Thoracic aorta (tissue), 2 donors: ENCODE measurements around the gene NT5DC4. TPM values are rescaled to one million over a fixed set of nuclear protein-coding genes. Genes with fewer than 3 reads are reported as not detected.

ENCODE experiments used
- ATAC-seq: fragments of 150-250 bp; one replicate; pipeline ENCODE4 v1.8.0; 2017; ENCODE audit warnings: low read depth; ENCODE audit not compliant: insufficient number of reproducible peaks, low FRiP score
- DNase-seq: peaks from one replicate; pipeline ENCODE4 v3.0.0-alpha.2; 2020; ENCODE audit warnings: low spot score
- H3K27ac ChIP-seq, 2 donors: fragments of 200-600 bp; sonication (generic); 1 replicate in 1 of 2; 2 replicates in 1 of 2; pipeline ENCODE4 v1.5.1; 2016; ENCODE audit warnings: mild to moderate bottlenecking in 2 of 2, moderate library complexity in 2 of 2
- H3K27me3 ChIP-seq: fragments of 200-600 bp; sonication (generic); replicated peaks from 2 replicates; pipeline ENCODE4 v1.6.0; 2016; ENCODE audit warnings: mild to moderate bottlenecking; ENCODE audit not compliant: insufficient read depth
- H3K36me3 ChIP-seq: fragments of 200-600 bp; sonication (generic); one replicate; pipeline ENCODE4 v1.5.1; 2016
- H3K4me1 ChIP-seq, 2 donors: fragments of 200-600 bp; sonication (generic); 1 replicate in 1 of 2; 2 replicates in 1 of 2; pipeline versions ENCODE4 v1.5.1 to v1.6.0; 2016; ENCODE audit warnings: low read depth in 2 of 2, mild to moderate bottlenecking in 1 of 2; ENCODE audit not compliant: control insufficient read depth in 1 of 2
- H3K4me3 ChIP-seq: fragments of 200-600 bp; sonication (generic); 2 replicates; pipeline ENCODE4 v1.5.1; 2016; ENCODE audit warnings: mild to moderate bottlenecking
- H3K9me3 ChIP-seq: fragments of 200-600 bp; sonication (generic); 2 replicates; pipeline ENCODE4 v1.5.1; 2016
- CTCF ChIP-seq: fragments of 200-600 bp; sonication (generic); IDR thresholded peaks from one replicate; pipeline ENCODE4 v1.5.1; 2019; ENCODE audit warnings: antibody characterized with exemption
- total RNA-seq, 2 donors: library from RNA; depleted of rRNA; stranded (reverse); fragments of >200 nt; gene quantifications; one replicate each; pipeline versions ENCODE4 v1.1.0 to v1.2.3, GENCODE V29; 2016

Gene NT5DC4
- total RNA-seq, 2 donors from 2014 or later, result not detected

- no peak for ATAC-seq
- H3K4me1 ChIP-seq, result no peaks in the 10 kb centered on the region
- H3K27me3 ChIP-seq, result no peaks in the 10 kb centered on the region
- no peaks in the 10 kb centered on the region for H3K9me3 ChIP-seq
- no peaks in the 10 kb centered on the region for H3K36me3 ChIP-seq
- TF ChIP-seq CTCF, result no peak
- no peak overlapping the region for H3K4me3 ChIP-seq
- H3K27ac ChIP-seq, result no peak overlapping the region
- DNase-seq, result no peak
Observed at GRCh38 chr2:112750560-112750843, 29.7 kb downstream of the NT5DC4 start.

GRCh38 chr2:112751451-112752197 is 30.8 kb downstream of the NT5DC4 start:
- no peak overlapping the region for H3K27ac ChIP-seq
- ATAC-seq, result no peak
- H3K27me3 ChIP-seq, result no peaks in the 10 kb centered on the region
- no peaks in the 10 kb centered on the region for H3K9me3 ChIP-seq
- H3K4me3 ChIP-seq, result no peak overlapping the region
- no peaks in the 10 kb centered on the region for H3K4me1 ChIP-seq
- H3K36me3 ChIP-seq, result no peaks in the 10 kb centered on the region
- no peak for TF ChIP-seq CTCF
- DNase-seq, result no peak

GRCh38 chr2:112752667-112753066 is 31.8 kb downstream of the NT5DC4 start:
- H3K4me3 ChIP-seq, result no peak overlapping the region
- TF ChIP-seq CTCF, result no peak
- H3K36me3 ChIP-seq, result no peaks in the 10 kb centered on the region
- no peak for ATAC-seq
- H3K4me1 ChIP-seq, result no peaks in the 10 kb centered on the region
- H3K9me3 ChIP-seq, result no peaks in the 10 kb centered on the region
- no peaks in the 10 kb centered on the region for H3K27me3 ChIP-seq
- H3K27ac ChIP-seq, result no peak overlapping the region
- no peak for DNase-seq

GRCh38 chr2:112754564-112754963 is 33.7 kb downstream of the NT5DC4 start:
- TF ChIP-seq CTCF, result no peak
- Histone ChIP-seq H3K36me3 (no peaks in the 10 kb centered on the region), H3K27me3 (no peaks in the 10 kb centered on the region), H3K9me3 (no peaks in the 10 kb centered on the region), H3K27ac (no peak overlapping the region), H3K4me3 (no peak overlapping the region), H3K4me1 (no peaks in the 10 kb centered on the region)
- no peak for DNase-seq
- ATAC-seq, result no peak

GRCh38 chr2:112755444-112755843 is 34.6 kb downstream of the NT5DC4 start:
- no peaks in the 10 kb centered on the region for H3K27me3 ChIP-seq
- no peak overlapping the region for H3K27ac ChIP-seq
- TF ChIP-seq CTCF, result no peak
- DNase-seq (no peak), ATAC-seq (no peak)
- no peak overlapping the region for H3K4me3 ChIP-seq
- no peaks in the 10 kb centered on the region for H3K36me3 ChIP-seq
- no peaks in the 10 kb centered on the region for H3K9me3 ChIP-seq
- H3K4me1 ChIP-seq, result no peaks in the 10 kb centered on the region
